KMS-11 (cell line): ENCODE data around the gene NLRC5.

Source experiments
- H2AFZ ChIP-seq: fragments of 200-600 bp; sonication (generic); 2 replicates; pipeline ENCODE4 v1.6.1; 2016; ENCODE audit warnings: antibody characterized with exemption, mixed run types, low read depth
- H3K27ac ChIP-seq: fragments of 200-600 bp; sonication (generic); 2 replicates; pipeline ENCODE4 v1.6.1; 2016; ENCODE audit warnings: mild to moderate bottlenecking, mixed run types
- H3K27me3 ChIP-seq: fragments of 200-600 bp; sonication (generic); 2 replicates; pipeline ENCODE4 v1.6.1; 2017; ENCODE audit warnings: mild to moderate bottlenecking, low read depth, mixed run types, moderate library complexity; ENCODE audit not compliant: insufficient read depth
- H3K36me3 ChIP-seq: fragments of 200-600 bp; sonication (generic); 2 replicates; pipeline ENCODE4 v1.6.1; 2017; ENCODE audit warnings: mild to moderate bottlenecking, mixed run types; ENCODE audit not compliant: insufficient read depth
- H3K4me1 ChIP-seq: fragments of 200-600 bp; sonication (generic); 2 replicates; pipeline ENCODE4 v1.6.1; 2016; ENCODE audit warnings: mild to moderate bottlenecking, low read depth, mixed run types; ENCODE audit not compliant: poor library complexity, severe bottlenecking
- H3K4me2 ChIP-seq: fragments of 200-600 bp; sonication (generic); 2 replicates; pipeline ENCODE4 v1.7.0; 2016; ENCODE audit warnings: mild to moderate bottlenecking, mixed run types
- H3K4me3 ChIP-seq: fragments of 200-600 bp; sonication (generic); IDR thresholded peaks from 2 replicates; pipeline ENCODE4 v1.6.1; 2017; ENCODE audit warnings: low read depth, low read length, mixed read lengths; ENCODE audit not compliant: insufficient read depth
- H3K79me2 ChIP-seq: fragments of 200-600 bp; sonication (generic); 2 replicates; pipeline ENCODE4 v1.6.1; 2016; ENCODE audit warnings: low read depth, mixed run types; ENCODE audit not compliant: insufficient read depth
- H3K9ac ChIP-seq: fragments of 200-600 bp; sonication (generic); 2 replicates; pipeline ENCODE4 v1.6.1; 2016; ENCODE audit warnings: mild to moderate bottlenecking, mixed run types
- H4K20me1 ChIP-seq: fragments of 200-600 bp; sonication (generic); 2 replicates; pipeline ENCODE4 v1.6.1; 2016; ENCODE audit warnings: mild to moderate bottlenecking, mixed run types; ENCODE audit not compliant: insufficient read depth
- CTCF ChIP-seq: fragments of 200-600 bp; sonication (generic); conservative IDR thresholded peaks from 2 replicates; pipeline ENCODE4 v1.6.1; 2017; ENCODE audit warnings: low read depth, mild to moderate bottlenecking, antibody characterized with exemption, low read length, moderate library complexity, mixed read lengths

NLRC5 gene

GRCh38 chr16:57017251-57017650 is 27.9 kb downstream of the NLRC5 start:
- peaks cover 29% of the 10 kb centered on the region for H3K4me1 ChIP-seq
- no peak overlapping the region for H3K9ac ChIP-seq
- H4K20me1 ChIP-seq, result no peaks in the 10 kb centered on the region
- TF ChIP-seq CTCF, result no peak
- H3K27ac ChIP-seq, result no peak overlapping the region
- no peaks in the 10 kb centered on the region for H3K79me2 ChIP-seq
- no peak overlapping the region for H3K4me3 ChIP-seq
- H3K27me3 ChIP-seq, result no peaks in the 10 kb centered on the region
- no peaks in the 10 kb centered on the region for H3K36me3 ChIP-seq
- H2AFZ ChIP-seq, result no peak overlapping the region
- no peak overlapping the region for H3K4me2 ChIP-seq

- Histone ChIP-seq H3K4me2 (no peak overlapping the region), H3K4me1 (peaks cover 9% of the 10 kb centered on the region), H4K20me1 (no peaks in the 10 kb centered on the region), H3K27ac (no peak overlapping the region), H3K79me2 (no peaks in the 10 kb centered on the region), H3K36me3 (no peaks in the 10 kb centered on the region), H3K9ac (no peak overlapping the region), H3K27me3 (no peaks in the 10 kb centered on the region), H2AFZ (no peak overlapping the region), H3K4me3 (no peak overlapping the region)
- TF ChIP-seq CTCF, result no peak
Measured at GRCh38 chr16:57019746-57020145, 30.4 kb downstream of the NLRC5 start.

GRCh38 chr16:57020651-57021050 is 31.3 kb downstream of the NLRC5 start:
- Histone ChIP-seq H3K4me1 (no peaks in the 10 kb centered on the region), H3K4me2 (no peak overlapping the region)
- no peak for TF ChIP-seq CTCF

GRCh38 chr16:57021757-57022156 is 32.4 kb downstream of the NLRC5 start:
- no peaks in the 10 kb centered on the region for H3K36me3 ChIP-seq

More at GRCh38 chr16:57020651-57021050, 31.3 kb downstream of the NLRC5 start:
- Histone ChIP-seq H3K4me3 (no peak overlapping the region), H3K27ac (no peak overlapping the region), H4K20me1 (no peaks in the 10 kb centered on the region), H3K9ac (no peak overlapping the region), H3K36me3 (no peaks in the 10 kb centered on the region), H3K79me2 (no peaks in the 10 kb centered on the region), H3K27me3 (no peaks in the 10 kb centered on the region), H2AFZ (no peak overlapping the region)

More at GRCh38 chr16:57021757-57022156, 32.4 kb downstream of the NLRC5 start:
- Histone ChIP-seq H2AFZ (no peak overlapping the region), H4K20me1 (no peaks in the 10 kb centered on the region), H3K4me2 (no peak overlapping the region), H3K27ac (no peak overlapping the region), H3K4me3 (no peak overlapping the region), H3K9ac (no peak overlapping the region), H3K79me2 (no peaks in the 10 kb centered on the region), H3K27me3 (no peaks in the 10 kb centered on the region), H3K4me1 (no peaks in the 10 kb centered on the region)
- TF ChIP-seq CTCF, result no peak
